ENCODE measurements around the gene ARHGEF28.

The ARHGEF28 gene

DNA sequence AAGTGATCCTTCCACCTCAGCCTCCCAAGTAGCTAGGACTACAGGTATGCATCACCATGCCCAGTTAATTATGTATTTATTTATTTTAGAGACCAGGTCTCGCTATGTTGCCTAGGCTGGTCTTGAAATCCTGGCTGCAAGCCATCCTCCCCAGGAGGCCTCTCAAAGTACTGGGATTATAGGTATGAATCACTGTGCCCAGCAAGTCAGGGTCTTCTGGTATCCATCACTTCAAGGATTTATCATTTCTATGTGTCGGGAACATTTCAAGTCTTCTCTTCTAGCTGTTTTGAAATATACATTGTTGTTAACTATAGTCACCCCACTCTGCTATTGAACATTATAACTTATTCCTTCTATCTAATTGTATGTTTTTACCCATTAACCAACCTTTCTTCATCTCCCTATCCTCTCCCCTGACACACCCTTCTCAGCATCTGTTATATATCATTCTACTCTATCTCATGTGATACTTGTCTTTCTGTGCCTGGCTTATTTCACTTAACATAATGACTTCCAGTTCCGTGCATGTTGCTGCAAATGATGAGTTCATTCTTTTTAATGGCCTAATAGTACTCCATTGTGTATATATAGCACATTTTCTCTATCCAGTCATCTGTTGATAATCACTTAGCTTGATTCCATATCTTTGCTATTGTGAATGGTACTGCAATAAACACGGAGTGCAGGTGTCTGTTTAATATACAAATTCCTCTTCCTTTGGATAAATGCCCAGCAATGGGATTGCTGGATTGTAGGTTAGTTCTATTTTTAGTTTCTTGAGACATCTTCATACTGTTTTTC, 34.1 kb upstream of the ARHGEF28 start:
- TF ChIP-seq, protein P1, sequence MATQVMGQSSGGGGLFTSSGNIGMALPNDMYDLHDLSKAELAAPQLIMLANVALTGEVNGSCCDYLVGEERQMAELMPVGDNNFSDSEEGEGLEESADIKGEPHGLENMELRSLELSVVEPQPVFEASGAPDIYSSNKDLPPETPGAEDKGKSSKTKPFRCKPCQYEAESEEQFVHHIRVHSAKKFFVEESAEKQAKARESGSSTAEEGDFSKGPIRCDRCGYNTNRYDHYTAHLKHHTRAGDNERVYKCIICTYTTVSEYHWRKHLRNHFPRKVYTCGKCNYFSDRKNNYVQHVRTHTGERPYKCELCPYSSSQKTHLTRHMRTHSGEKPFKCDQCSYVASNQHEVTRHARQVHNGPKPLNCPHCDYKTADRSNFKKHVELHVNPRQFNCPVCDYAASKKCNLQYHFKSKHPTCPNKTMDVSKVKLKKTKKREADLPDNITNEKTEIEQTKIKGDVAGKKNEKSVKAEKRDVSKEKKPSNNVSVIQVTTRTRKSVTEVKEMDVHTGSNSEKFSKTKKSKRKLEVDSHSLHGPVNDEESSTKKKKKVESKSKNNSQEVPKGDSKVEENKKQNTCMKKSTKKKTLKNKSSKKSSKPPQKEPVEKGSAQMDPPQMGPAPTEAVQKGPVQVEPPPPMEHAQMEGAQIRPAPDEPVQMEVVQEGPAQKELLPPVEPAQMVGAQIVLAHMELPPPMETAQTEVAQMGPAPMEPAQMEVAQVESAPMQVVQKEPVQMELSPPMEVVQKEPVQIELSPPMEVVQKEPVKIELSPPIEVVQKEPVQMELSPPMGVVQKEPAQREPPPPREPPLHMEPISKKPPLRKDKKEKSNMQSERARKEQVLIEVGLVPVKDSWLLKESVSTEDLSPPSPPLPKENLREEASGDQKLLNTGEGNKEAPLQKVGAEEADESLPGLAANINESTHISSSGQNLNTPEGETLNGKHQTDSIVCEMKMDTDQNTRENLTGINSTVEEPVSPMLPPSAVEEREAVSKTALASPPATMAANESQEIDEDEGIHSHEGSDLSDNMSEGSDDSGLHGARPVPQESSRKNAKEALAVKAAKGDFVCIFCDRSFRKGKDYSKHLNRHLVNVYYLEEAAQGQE (IDR thresholded peaks at IDR 0.05; ENCODE audit: insufficient read depth in 1 of 2, low read depth in 2 of 2, low read length in 2 of 2): no peak
- TF ChIP-seq TAF1 (IDR thresholded peaks at IDR 0.05; ENCODE audit: borderline replicate concordance, insufficient read depth, low read length): no peak
- no peak for TF ChIP-seq SIN3A (IDR thresholded peaks at IDR 0.05; ENCODE audit: borderline replicate concordance, insufficient read depth, low read length)
- no peak for TF ChIP-seq FOXP2 (optimal IDR thresholded peaks at IDR 0.05; ENCODE audit: borderline replicate concordance, extremely low read depth, extremely low read length, insufficient read depth)
- no peak for TF ChIP-seq POLR2AphosphoS5 (IDR thresholded peaks at IDR 0.05; ENCODE audit: low read depth, low read length)

DNA sequence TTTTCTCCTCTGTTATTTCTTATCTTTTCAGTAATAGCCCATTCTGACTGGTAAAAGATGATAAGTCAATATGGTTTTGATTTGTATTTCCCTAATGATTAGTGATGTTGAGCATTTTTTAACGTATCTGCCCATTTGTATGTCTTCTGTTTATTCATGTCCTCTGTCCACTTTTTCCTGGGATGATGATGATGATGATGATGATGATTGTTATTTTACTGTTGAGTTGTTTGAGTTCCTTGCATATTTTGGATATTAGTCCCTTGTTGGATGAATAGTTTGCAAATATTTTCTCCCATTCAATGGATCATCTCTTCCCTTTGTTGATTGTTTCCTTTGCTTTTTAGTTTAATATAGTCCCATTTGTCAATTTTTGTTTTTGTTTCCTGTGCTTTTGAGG, 33.4 kb upstream of the ARHGEF28 start:
- no peak for TF ChIP-seq POLR2AphosphoS5 (IDR thresholded peaks at IDR 0.05; ENCODE audit: low read depth, low read length)
- no peak for TF ChIP-seq TAF1 (IDR thresholded peaks at IDR 0.05; ENCODE audit: borderline replicate concordance, insufficient read depth, low read length)
- TF ChIP-seq SIN3A (IDR thresholded peaks at IDR 0.05; ENCODE audit: borderline replicate concordance, insufficient read depth, low read length): no peak
- TF ChIP-seq, protein P1 (IDR thresholded peaks at IDR 0.05; ENCODE audit: insufficient read depth in 1 of 2, low read depth in 2 of 2, low read length in 2 of 2): no peak
- TF ChIP-seq FOXP2 (optimal IDR thresholded peaks at IDR 0.05; ENCODE audit: borderline replicate concordance, extremely low read depth, extremely low read length, insufficient read depth): no peak

DNA sequence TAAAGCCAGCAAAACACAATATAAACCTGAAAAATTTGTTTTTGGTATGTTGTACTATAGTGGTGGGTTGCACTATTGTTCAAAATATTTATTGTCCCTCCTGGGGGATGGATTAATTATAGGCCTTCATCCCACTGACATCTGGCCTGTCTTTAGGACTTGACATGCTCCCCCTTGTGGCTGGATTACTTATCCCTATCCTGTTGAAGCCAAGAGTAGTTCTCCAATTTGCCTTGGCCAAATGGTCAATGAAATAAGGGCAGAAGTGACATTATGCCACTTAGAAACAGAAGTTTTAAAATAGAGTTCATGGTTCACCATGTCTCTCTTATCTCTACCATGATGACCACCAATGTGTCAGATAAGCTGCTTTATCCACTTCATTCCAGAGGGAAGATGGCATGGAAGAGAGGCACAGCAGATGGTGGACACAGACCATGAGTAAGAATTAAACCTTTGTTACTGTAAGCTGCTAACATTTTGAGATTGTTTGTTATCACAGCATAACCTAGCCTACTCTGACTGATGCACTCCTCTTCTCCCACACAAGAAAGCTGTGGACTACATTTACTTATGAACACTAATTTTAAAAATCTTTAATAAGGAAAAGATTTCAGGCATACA, 29.2 kb upstream of the ARHGEF28 start:
- TF ChIP-seq, protein P1 (IDR thresholded peaks at IDR 0.05; ENCODE audit: insufficient read depth in 1 of 2, low read depth in 2 of 2, low read length in 2 of 2): no peak
- no peak for TF ChIP-seq TAF1 (IDR thresholded peaks at IDR 0.05; ENCODE audit: borderline replicate concordance, insufficient read depth, low read length)
- TF ChIP-seq FOXP2 (optimal IDR thresholded peaks at IDR 0.05; ENCODE audit: borderline replicate concordance, extremely low read depth, extremely low read length, insufficient read depth): no peak
- no peak for TF ChIP-seq SIN3A (IDR thresholded peaks at IDR 0.05; ENCODE audit: borderline replicate concordance, insufficient read depth, low read length)
- no peak for TF ChIP-seq POLR2AphosphoS5 (IDR thresholded peaks at IDR 0.05; ENCODE audit: low read depth, low read length)

DNA sequence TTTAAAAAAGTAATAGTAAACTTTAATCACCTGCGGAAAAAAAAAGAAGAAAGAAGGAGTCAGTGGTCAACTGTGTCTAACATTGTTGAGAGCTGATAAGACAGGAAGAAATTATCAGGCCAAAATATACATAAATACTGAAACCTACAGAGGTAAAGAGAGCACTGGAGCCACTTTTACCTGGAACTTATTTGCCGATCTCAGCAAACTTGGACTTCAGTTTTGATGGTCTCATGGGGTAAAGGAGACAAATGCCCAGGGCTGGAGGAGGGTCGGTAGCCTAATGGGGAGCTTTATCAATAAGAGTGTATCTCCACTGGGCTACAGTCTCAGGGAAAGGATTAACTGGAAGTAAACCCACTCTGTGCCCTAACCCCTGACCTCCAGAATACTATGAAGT, 26.6 kb upstream of the ARHGEF28 start:
- no peak for TF ChIP-seq SIN3A (IDR thresholded peaks at IDR 0.05; ENCODE audit: borderline replicate concordance, insufficient read depth, low read length)
- no peak for TF ChIP-seq TAF1 (IDR thresholded peaks at IDR 0.05; ENCODE audit: borderline replicate concordance, insufficient read depth, low read length)
- no peak for TF ChIP-seq POLR2AphosphoS5 (IDR thresholded peaks at IDR 0.05; ENCODE audit: low read depth, low read length)
- no peak for TF ChIP-seq FOXP2 (optimal IDR thresholded peaks at IDR 0.05; ENCODE audit: borderline replicate concordance, extremely low read depth, extremely low read length, insufficient read depth)
- TF ChIP-seq, protein P1 (IDR thresholded peaks at IDR 0.05; ENCODE audit: insufficient read depth in 1 of 2, low read depth in 2 of 2, low read length in 2 of 2): no peak
